SU-DHL-6 (cell line): ENCODE measurements around the gene AGPAT3.

Experiments
- EZH2phosphoT487 ChIP-seq: fragments of 200-600 bp; sonication (generic), shearing (Covaris generic); conservative IDR thresholded peaks from 2 replicates; pipeline ENCODE4 v1.6.1; 2018; ENCODE audit warnings: mild to moderate bottlenecking, antibody characterized with exemption, low read length, moderate library complexity, mixed read lengths
- TF ChIP-seq, protein P1 (sequence below): fragments of 200-600 bp; sonication (generic); IDR thresholded peaks from one replicate; pipeline ENCODE4 v1.5.1; 2017; ENCODE audit warnings: antibody characterized with exemption, mild to moderate bottlenecking, low read length, moderate library complexity; ENCODE audit not compliant: insufficient read depth, poor library complexity, severe bottlenecking

GRCh38 chr21:43942201-43942600 lies 77.2 kb downstream of the AGPAT3 start:
- TF ChIP-seq, protein P1, sequence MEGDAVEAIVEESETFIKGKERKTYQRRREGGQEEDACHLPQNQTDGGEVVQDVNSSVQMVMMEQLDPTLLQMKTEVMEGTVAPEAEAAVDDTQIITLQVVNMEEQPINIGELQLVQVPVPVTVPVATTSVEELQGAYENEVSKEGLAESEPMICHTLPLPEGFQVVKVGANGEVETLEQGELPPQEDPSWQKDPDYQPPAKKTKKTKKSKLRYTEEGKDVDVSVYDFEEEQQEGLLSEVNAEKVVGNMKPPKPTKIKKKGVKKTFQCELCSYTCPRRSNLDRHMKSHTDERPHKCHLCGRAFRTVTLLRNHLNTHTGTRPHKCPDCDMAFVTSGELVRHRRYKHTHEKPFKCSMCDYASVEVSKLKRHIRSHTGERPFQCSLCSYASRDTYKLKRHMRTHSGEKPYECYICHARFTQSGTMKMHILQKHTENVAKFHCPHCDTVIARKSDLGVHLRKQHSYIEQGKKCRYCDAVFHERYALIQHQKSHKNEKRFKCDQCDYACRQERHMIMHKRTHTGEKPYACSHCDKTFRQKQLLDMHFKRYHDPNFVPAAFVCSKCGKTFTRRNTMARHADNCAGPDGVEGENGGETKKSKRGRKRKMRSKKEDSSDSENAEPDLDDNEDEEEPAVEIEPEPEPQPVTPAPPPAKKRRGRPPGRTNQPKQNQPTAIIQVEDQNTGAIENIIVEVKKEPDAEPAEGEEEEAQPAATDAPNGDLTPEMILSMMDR, result no peak
- no peak for TF ChIP-seq EZH2phosphoT487
